ENCODE results near the gene GALM.

- no peak for TF ChIP-seq CTCF (IDR thresholded peaks at IDR 0.05; ENCODE audit: low read length)
- TF ChIP-seq EZH2 (IDR thresholded peaks at IDR 0.05; ENCODE audit: borderline replicate concordance, low read length) = no peak
Observed at GRCh38 chr2:38763728-38764127, 97.8 kb downstream of the GALM start.
